ENCODE results near the gene SH3GL3. TPM values are rescaled to one million over a fixed set of nuclear protein-coding genes. Genes with fewer than 3 reads are reported as not detected.

The SH3GL3 gene
- polyA plus RNA-seq, 1 of the 3 experiments (the other 2 are of a cell fraction), result not detected

- H4K20me1 ChIP-seq (ENCODE audit: insufficient read depth), result no peaks in the 10 kb centered on the region
- TF ChIP-seq USF2 (IDR thresholded peaks at IDR 0.05; ENCODE audit: borderline replicate concordance, low read depth, low read length) (no peak), FOXJ3 (CRISPR knock-in tag; IDR thresholded peaks at IDR 0.05) (no peak), JUND (IDR thresholded peaks at IDR 0.05) (no peak), RFX5 (IDR thresholded peaks at IDR 0.05; ENCODE audit: low read length) (no peak), TEAD4 (IDR thresholded peaks at IDR 0.05; ENCODE audit: borderline replicate concordance, insufficient read depth) (no peak), CHD2 (IDR thresholded peaks at IDR 0.05; ENCODE audit: low read length, partially characterized antibody) (no peak), PBX3 (IDR thresholded peaks at IDR 0.05) (no peak), ZBTB33 (IDR thresholded peaks at IDR 0.05; ENCODE audit: borderline replicate concordance, low read depth) (no peak), NFIC (IDR thresholded peaks at IDR 0.05; ENCODE audit: borderline replicate concordance) (no peak), EP300 (IDR thresholded peaks at IDR 0.05; ENCODE audit: borderline replicate concordance in 1 of 2, low read depth in 1 of 2, low read length in 1 of 2) (no peak), FOXM1 (IDR thresholded peaks at IDR 0.05; ENCODE audit: low read depth) (no peak), CTCF (IDR thresholded peaks at IDR 0.05) (no peak), MEF2A (IDR thresholded peaks at IDR 0.05; ENCODE audit: borderline replicate concordance, low read depth) (no peak), SIN3A (IDR thresholded peaks at IDR 0.05; ENCODE audit: borderline replicate concordance, low read depth, low read length) (no peak), REST (IDR thresholded peaks at IDR 0.05; ENCODE audit: low read depth, low read length) (no peak), IRF3 (IDR thresholded peaks at IDR 0.05; ENCODE audit: low read depth, low read length) (no peak)
- H3F3A ChIP-seq (replicated peaks; ENCODE audit: insufficient read depth), result no peaks in the 10 kb centered on the region
- no peak overlapping the region for H3K9ac ChIP-seq
- no peak overlapping the region; the same call in 1 of the 2 replicates for H2AFZ ChIP-seq (ENCODE audit: low read depth)
- no peaks in the 10 kb centered on the region for H3K9me3 ChIP-seq
- 25% methylated on average over 4 of the region's 4 CpGs for WGBS (ENCODE audit: low lambda C conversion rate)
- H3K4me3 ChIP-seq (ENCODE audit: low read depth in 2 of 2, low read length in 1 of 2), result no peak overlapping the region
- H3K79me2 ChIP-seq (ENCODE audit: insufficient read depth), result no peaks in the 10 kb centered on the region
- H3K36me3 ChIP-seq (replicated peaks in 1 of 2; ENCODE audit: control insufficient read depth in 1 of 2, insufficient read depth in 2 of 2, low read length in 1 of 2), result no peaks in the 10 kb centered on the region
- no peaks in the 10 kb centered on the region for H3K4me1 ChIP-seq (ENCODE audit: control insufficient read depth in 1 of 2, insufficient read depth in 2 of 2, low read depth in 1 of 2, low read length in 1 of 2)
- no peaks in the 10 kb centered on the region for H3K27me3 ChIP-seq (ENCODE audit: insufficient read depth)
- ChIA-PET POLR2A (no interaction called here), CTCF (interaction anchor here (1.5 kb wide), 1 partner anchor 56 kb away, joined by 3 read pairs; no protein-coding TSS in a partner anchor)
- no peak for DNase-seq
- H3K9me2 ChIP-seq, result no peaks in the 10 kb centered on the region
- H3K27ac ChIP-seq (ENCODE audit: low read depth in 2 of 2, low read length in 1 of 2), result no peak overlapping the region
- no peak overlapping the region for H3K4me2 ChIP-seq
Observed at GRCh38 chr15:83503595-83504364, 56.6 kb downstream of the SH3GL3 start.

All from SK-N-SH (cell line).